ENCODE measurements around the gene ATP5ME. TPM values are rescaled to one million over a fixed set of nuclear protein-coding genes. Genes with fewer than 3 reads are reported as not detected.
"Not testable (repeated sequence)": the region's sequence is repeated elsewhere in the genome, so short reads cannot be mapped to it uniquely, and the experiment has no call there.

ATP5ME gene
- polyA plus RNA-seq, 4 donors, result 447 to 1,305 (median 893) TPM

DNA sequence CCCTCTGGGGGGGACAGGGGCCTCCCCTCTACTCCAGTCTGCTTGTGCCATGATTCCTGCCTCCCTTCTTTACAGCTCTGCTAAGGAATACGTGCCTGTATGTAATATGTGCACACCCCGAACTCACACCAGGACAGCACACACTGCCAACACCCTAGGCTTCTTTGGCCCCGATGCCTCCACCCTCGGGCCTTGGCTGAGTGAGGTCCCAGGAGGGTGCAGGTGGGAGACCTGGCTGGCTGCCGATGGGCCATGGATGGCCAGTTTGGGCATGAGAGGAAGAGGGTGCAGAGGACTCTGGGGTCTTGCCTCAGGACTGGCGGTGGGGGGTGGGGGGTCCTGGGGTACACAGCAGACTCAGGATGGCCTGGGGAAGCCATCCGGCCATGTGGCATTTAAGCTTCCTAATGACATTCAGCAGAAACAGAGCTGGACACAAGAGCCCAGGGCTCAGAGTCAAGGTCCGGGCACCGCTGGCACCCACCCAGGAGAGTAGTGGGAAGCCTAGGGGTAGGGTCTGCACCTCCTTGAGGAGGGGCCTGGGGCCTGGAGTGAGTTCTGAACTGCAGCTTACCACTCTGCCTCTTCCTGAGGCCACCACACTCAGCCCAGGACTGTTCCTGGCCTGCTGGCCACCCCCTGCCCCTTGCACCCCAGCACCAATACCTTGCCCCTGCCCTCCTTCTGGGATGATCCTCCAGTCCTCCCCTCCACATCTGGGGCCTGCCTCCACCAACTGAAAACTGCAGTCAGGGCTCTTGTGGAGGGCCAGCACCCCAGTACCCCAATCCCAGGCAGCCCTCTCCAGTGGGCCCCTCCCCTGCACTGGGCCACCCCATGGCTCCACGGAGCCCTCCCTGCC is 29.5 kb upstream of the ATP5ME start:
- H3K4me3 ChIP-seq (ENCODE audit: low read depth in 1 of 3, low read length in 3 of 3), result no peak overlapping the region
- no peaks in the 10 kb centered on the region for H3K9me3 ChIP-seq (ENCODE audit: control insufficient read depth in 2 of 2, insufficient read depth in 1 of 2, low read depth in 1 of 2, low read length in 1 of 2)
- FAIRE-seq (no peak), DNase-seq (no peak)
- H3K27me3 ChIP-seq (ENCODE audit: control insufficient read depth in 3 of 3, insufficient read depth in 3 of 3, low read length in 3 of 3), result no peaks in the 10 kb centered on the region
- WGBS, 3 donors, result 87 to 90% (median 87%) methylated on average over 9 to 10 of the region's 10 CpGs
- H3K36me3 ChIP-seq (ENCODE audit: control insufficient read depth in 3 of 3, insufficient read depth in 2 of 3, low read depth in 1 of 3, low read length in 3 of 3), result peaks cover 0 to 7% (median 2%) of the 10 kb centered on the region in 3 donors
- no peak overlapping the region for H3K27ac ChIP-seq (ENCODE audit: low read depth in 1 of 3, low read length in 2 of 3)
- H3K4me1 ChIP-seq (ENCODE audit: control insufficient read depth in 3 of 3, insufficient read depth in 2 of 3, low read depth in 1 of 3, low read length in 2 of 3), result peaks cover 0 to 25% (median 4%) of the 10 kb centered on the region in 3 donors

DNA sequence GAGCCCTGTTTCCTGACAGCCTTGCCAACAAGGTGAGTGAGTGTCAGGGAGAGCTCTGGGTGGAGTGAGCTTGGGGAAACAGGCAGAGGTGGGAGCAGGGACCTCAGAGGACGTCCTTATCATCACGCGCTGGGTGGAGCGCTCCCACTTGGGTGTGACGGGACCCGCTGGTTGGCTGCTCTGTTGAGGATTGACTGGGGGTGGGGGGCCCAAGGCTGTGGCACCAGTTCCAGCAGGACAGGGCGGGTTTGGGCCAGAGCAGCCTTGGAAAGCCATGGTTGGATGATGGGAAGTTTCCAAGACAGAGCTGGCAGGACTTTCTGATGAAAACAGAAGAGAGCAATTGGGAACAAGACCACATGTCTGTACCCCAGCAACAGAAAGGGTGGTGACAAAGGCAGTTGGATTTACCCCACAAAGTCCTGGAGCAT is 28.6 kb upstream of the ATP5ME start:
- H3K36me3 ChIP-seq (ENCODE audit: control insufficient read depth in 3 of 3, insufficient read depth in 2 of 3, low read depth in 1 of 3, low read length in 3 of 3), result peaks cover 0 to 2% (median 0%) of the 10 kb centered on the region in 3 donors
- peaks cover 0 to 25% (median 0%) of the 10 kb centered on the region in 3 donors for H3K4me1 ChIP-seq (ENCODE audit: control insufficient read depth in 3 of 3, insufficient read depth in 2 of 3, low read depth in 1 of 3, low read length in 2 of 3)
- no peaks in the 10 kb centered on the region for H3K9me3 ChIP-seq (ENCODE audit: control insufficient read depth in 2 of 2, insufficient read depth in 1 of 2, low read depth in 1 of 2, low read length in 1 of 2)
- FAIRE-seq (no peak), DNase-seq (peak in 1 of 2 donors; percentile 63)
- H3K4me3 ChIP-seq (ENCODE audit: low read depth in 1 of 3, low read length in 3 of 3), result no peak overlapping the region
- no peaks in the 10 kb centered on the region for H3K27me3 ChIP-seq (ENCODE audit: control insufficient read depth in 3 of 3, insufficient read depth in 3 of 3, low read length in 3 of 3)
- no peak overlapping the region for H3K27ac ChIP-seq (ENCODE audit: low read depth in 1 of 3, low read length in 2 of 3)
- 61 to 75% (median 65%) methylated on average over 7 of the region's 7 CpGs for WGBS, 3 donors

- Histone ChIP-seq H3K9me3 (ENCODE audit: control insufficient read depth in 2 of 2, insufficient read depth in 1 of 2, low read depth in 1 of 2, low read length in 1 of 2) (no peaks in the 10 kb centered on the region), H3K36me3 (ENCODE audit: control insufficient read depth in 3 of 3, insufficient read depth in 2 of 3, low read depth in 1 of 3, low read length in 3 of 3) (peaks cover 0 to 2% (median 0%) of the 10 kb centered on the region in 3 donors), H3K27me3 (ENCODE audit: control insufficient read depth in 3 of 3, insufficient read depth in 3 of 3, low read length in 3 of 3) (no peaks in the 10 kb centered on the region), H3K27ac (ENCODE audit: low read depth in 1 of 3, low read length in 2 of 3) (no peak overlapping the region), H3K4me3 (ENCODE audit: low read depth in 1 of 3, low read length in 3 of 3) (no peak overlapping the region), H3K4me1 (ENCODE audit: control insufficient read depth in 3 of 3, insufficient read depth in 2 of 3, low read depth in 1 of 3, low read length in 2 of 3) (peaks cover 0 to 22% (median 0%) of the 10 kb centered on the region in 3 donors)
- FAIRE-seq (no peak), DNase-seq (no peak)
- WGBS, 3 donors, result 67 to 77% (median 71%) methylated on average over 16 of the region's 16 CpGs
Observed at GRCh38 chr4:700587-701264, 26.6 kb upstream of the ATP5ME start.

DNA sequence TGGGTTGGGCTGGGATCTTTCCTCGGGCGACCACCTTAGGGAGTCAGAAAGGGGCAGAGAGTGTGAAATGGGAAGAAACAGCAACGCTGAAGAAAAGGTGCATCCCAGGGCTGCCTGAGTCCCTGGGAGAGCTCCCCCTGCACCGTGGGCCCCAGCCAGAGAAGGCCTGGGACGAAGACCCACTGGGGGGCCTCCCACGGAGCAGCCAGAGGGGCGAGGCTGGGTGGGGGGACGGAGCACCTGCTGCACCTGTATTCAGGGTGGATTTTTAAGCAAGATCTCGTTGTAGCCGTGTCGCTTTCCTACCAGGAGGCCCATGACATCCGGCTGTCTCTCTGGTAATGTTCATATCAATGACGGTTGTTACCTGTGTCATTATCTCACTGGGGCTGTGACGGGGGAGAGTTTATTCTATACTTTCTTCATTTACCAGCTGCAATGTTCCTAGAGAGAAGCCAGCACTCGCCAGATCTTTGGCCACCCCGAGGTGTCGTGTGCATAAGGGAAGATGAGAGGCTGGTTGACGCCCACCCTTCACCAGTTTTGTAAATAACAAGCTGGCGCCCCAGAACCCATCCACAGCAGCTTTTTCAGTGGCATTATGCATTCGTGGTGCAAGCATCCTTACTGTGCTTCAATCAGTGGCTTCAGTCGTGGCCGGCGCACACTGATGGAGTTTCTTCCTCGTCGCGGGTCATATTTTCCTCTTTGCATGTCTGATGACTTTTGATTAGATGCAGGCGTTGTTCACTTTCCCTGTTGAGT is 25.9 kb upstream of the ATP5ME start:
- Histone ChIP-seq H3K4me3 (ENCODE audit: low read depth in 1 of 3, low read length in 3 of 3) (no peak overlapping the region), H3K9me3 (ENCODE audit: control insufficient read depth in 2 of 2, insufficient read depth in 1 of 2, low read depth in 1 of 2, low read length in 1 of 2) (no peaks in the 10 kb centered on the region), H3K4me1 (ENCODE audit: control insufficient read depth in 3 of 3, insufficient read depth in 2 of 3, low read depth in 1 of 3, low read length in 2 of 3) (peaks cover 0 to 22% (median 0%) of the 10 kb centered on the region in 3 donors), H3K27ac (ENCODE audit: low read depth in 1 of 3, low read length in 2 of 3) (peak overlapping the region in 1 of 3 donors; percentile 60), H3K27me3 (ENCODE audit: control insufficient read depth in 3 of 3, insufficient read depth in 3 of 3, low read length in 3 of 3) (peaks cover 0 to 1% (median 0%) of the 10 kb centered on the region in 3 donors), H3K36me3 (ENCODE audit: control insufficient read depth in 3 of 3, insufficient read depth in 2 of 3, low read depth in 1 of 3, low read length in 3 of 3) (peaks cover 0 to 2% (median 0%) of the 10 kb centered on the region in 3 donors)
- no peak for DNase-seq
- 84 to 86% (median 85%) methylated on average over 27 of the region's 27 CpGs for WGBS, 3 donors
- FAIRE-seq, result no peak

DNA sequence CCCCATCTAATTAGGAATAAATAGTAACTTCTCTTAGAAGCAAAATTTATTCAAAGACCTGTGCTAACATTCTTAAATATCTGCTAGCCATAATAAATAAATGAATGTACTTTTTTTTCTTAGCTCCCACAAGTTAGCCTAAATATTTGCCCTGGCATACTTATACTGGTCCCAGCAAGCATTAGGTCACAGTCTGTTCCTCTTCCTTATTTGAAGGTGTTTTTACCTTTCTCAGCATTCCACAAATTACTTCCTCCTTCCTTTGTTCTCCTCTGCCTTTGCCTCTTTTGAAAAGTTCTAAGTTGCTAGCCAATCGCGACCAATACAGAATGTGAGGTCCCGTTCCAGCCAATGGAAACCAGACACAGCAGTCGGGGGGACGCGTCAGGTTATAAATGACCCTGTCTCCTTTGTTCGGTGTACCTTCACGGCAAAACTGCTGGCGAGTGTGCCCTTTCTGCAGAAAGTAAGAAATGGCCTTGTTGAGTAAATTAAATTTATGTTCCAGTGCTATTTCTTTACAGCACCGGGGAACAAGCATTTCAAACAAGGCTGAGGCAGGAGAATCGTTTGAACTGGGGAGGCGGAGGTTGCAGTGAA is 20.4 kb upstream of the ATP5ME start:
- DNase-seq; H3K27ac ChIP-seq (ENCODE audit: low read depth in 1 of 3, low read length in 2 of 3); H3K4me3 ChIP-seq (ENCODE audit: low read depth in 1 of 3, low read length in 3 of 3); H3K36me3 ChIP-seq (ENCODE audit: control insufficient read depth in 3 of 3, insufficient read depth in 2 of 3, low read depth in 1 of 3, low read length in 3 of 3); FAIRE-seq; H3K27me3 ChIP-seq (ENCODE audit: control insufficient read depth in 3 of 3, insufficient read depth in 3 of 3, low read length in 3 of 3); H3K4me1 ChIP-seq (ENCODE audit: control insufficient read depth in 3 of 3, insufficient read depth in 2 of 3, low read depth in 1 of 3, low read length in 2 of 3); H3K9me3 ChIP-seq (ENCODE audit: control insufficient read depth in 2 of 2, insufficient read depth in 1 of 2, low read depth in 1 of 2, low read length in 1 of 2): not testable (repeated sequence)
- WGBS, 3 donors, result 84 to 90% (median 89%) methylated on average over 12 of the region's 12 CpGs

GRCh38 chr4:692771-693554 is 18.9 kb upstream of the ATP5ME start:
- DNase-seq, result no peak
- WGBS, 3 donors, result 82 to 88% (median 85%) methylated on average over 30 to 32 of the region's 32 CpGs
- H3K36me3 ChIP-seq (ENCODE audit: control insufficient read depth in 3 of 3, insufficient read depth in 2 of 3, low read depth in 1 of 3, low read length in 3 of 3), result no peaks in the 10 kb centered on the region

GRCh38 chr4:689723-690122 is 15.6 kb upstream of the ATP5ME start:
- WGBS, 3 donors, result 74 to 81% (median 78%) methylated on average over 8 of the region's 8 CpGs
- FAIRE-seq, result no peak
- Histone ChIP-seq H3K36me3 (ENCODE audit: control insufficient read depth in 3 of 3, insufficient read depth in 2 of 3, low read depth in 1 of 3, low read length in 3 of 3) (peaks cover 0 to 5% (median 0%) of the 10 kb centered on the region in 3 donors), H3K4me1 (ENCODE audit: control insufficient read depth in 3 of 3, insufficient read depth in 2 of 3, low read depth in 1 of 3, low read length in 2 of 3) (peaks cover 5 to 31% (median 5%) of the 10 kb centered on the region in 3 donors), H3K4me3 (ENCODE audit: low read depth in 1 of 3, low read length in 3 of 3) (peak overlapping the region in 2 of 3 donors; percentile 32 to 49), H3K27ac (ENCODE audit: low read depth in 1 of 3, low read length in 2 of 3) (peak overlapping the region in 2 of 3 donors; percentile 57 to 84), H3K9me3 (ENCODE audit: control insufficient read depth in 2 of 2, insufficient read depth in 1 of 2, low read depth in 1 of 2, low read length in 1 of 2) (no peaks in the 10 kb centered on the region), H3K27me3 (ENCODE audit: control insufficient read depth in 3 of 3, insufficient read depth in 3 of 3, low read length in 3 of 3) (peaks cover 0 to 2% (median 0%) of the 10 kb centered on the region in 3 donors)
- DNase-seq, result no peak

More at GRCh38 chr4:692771-693554, 18.9 kb upstream of the ATP5ME start:
- Histone ChIP-seq H3K9me3 (ENCODE audit: control insufficient read depth in 2 of 2, insufficient read depth in 1 of 2, low read depth in 1 of 2, low read length in 1 of 2) (no peaks in the 10 kb centered on the region), H3K4me3 (ENCODE audit: low read depth in 1 of 3, low read length in 3 of 3) (no peak overlapping the region), H3K4me1 (ENCODE audit: control insufficient read depth in 3 of 3, insufficient read depth in 2 of 3, low read depth in 1 of 3, low read length in 2 of 3) (peaks cover 0 to 18% (median 5%) of the 10 kb centered on the region in 3 donors), H3K27me3 (ENCODE audit: control insufficient read depth in 3 of 3, insufficient read depth in 3 of 3, low read length in 3 of 3) (peaks cover 0 to 2% (median 2%) of the 10 kb centered on the region in 3 donors), H3K27ac (ENCODE audit: low read depth in 1 of 3, low read length in 2 of 3) (no peak overlapping the region)
- no peak for FAIRE-seq
